Measurements from ENCODE around the gene NBPF26. TPM values are rescaled to one million over a fixed set of nuclear protein-coding genes. Genes with fewer than 3 reads are reported as not detected.
A peak's percentile ranks its signal among the peaks of the same experiment; 100 is the strongest.
"Not testable (repeated sequence)": the region's sequence is repeated elsewhere in the genome, so short reads cannot be mapped to it uniquely, and the experiment has no call there.

The NBPF26 gene
- total and polyA plus RNA-seq, 2 donors (not counting 1 experiment from before 2014, with no cell fraction given) = 18.6 to 29.0 TPM

DNA sequence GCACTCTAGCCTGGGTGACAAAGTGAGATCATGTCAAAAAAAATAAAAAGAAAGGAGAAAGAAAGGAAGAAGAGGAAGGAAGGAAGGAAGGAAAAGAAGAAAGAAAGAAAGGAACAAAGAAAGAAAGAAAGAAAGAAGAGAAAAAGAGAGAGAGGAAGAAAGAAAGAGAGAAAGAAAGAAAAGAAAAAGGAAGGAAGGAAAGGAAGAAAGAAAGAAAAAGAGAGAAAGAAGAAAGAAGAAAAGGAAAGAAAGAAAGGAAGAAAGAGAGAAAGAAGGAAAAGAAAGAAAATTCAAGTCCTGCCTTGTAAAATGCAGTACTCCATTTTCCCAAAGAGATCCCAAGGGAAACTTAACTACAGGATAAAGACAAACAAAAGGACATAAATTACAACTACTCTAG is 154.5 kb downstream of the NBPF26 start:
- H3K27me3 Mint-ChIP-seq; H3K4me1 Mint-ChIP-seq; intact Hi-C loops (cut with micrococcal nuclease); DNase-seq; H3K36me3 ChIP-seq (replicated peaks in 1 of 2; ENCODE audit: control extremely low read depth in 1 of 2, control insufficient read depth in 1 of 2, extremely low read depth in 1 of 2, insufficient read depth in 2 of 2, low read length in 1 of 2); H4K20me1 ChIP-seq (ENCODE audit: control insufficient read depth, insufficient read depth, low read length, poor library complexity, severe bottlenecking); H3K4me3 Mint-ChIP-seq; H3K4me1 ChIP-seq (ENCODE audit: control insufficient read depth in 2 of 2, insufficient read depth in 2 of 2, low read length in 2 of 2); H3K9me3 ChIP-seq (ENCODE audit: control extremely low read depth in 1 of 3, control insufficient read depth in 2 of 3, insufficient read depth in 1 of 3, low read length in 2 of 3); H3K27me3 ChIP-seq (replicated peaks in 1 of 4; ENCODE audit: control extremely low read depth in 1 of 4, control insufficient read depth in 3 of 4, insufficient read depth in 4 of 4, low read length in 3 of 4); POLR2A ChIA-PET; H3K4me3 ChIP-seq (ENCODE audit: control extremely low read depth in 1 of 5, extremely low read depth in 1 of 5, insufficient read depth in 1 of 5, low read depth in 2 of 5, low read length in 4 of 5); CTCF ChIA-PET; ATAC-seq (ENCODE audit: low read depth); H3K9ac ChIP-seq (ENCODE audit: low read length); H3K79me2 ChIP-seq (ENCODE audit: control insufficient read depth, insufficient read depth, low read length); H3K27ac ChIP-seq (ENCODE audit: low read length in 2 of 2); H2AFZ ChIP-seq (ENCODE audit: insufficient read depth, low read depth, low read length, poor library complexity, severe bottlenecking); H3K9me3 Mint-ChIP-seq (ENCODE audit: insufficient read depth); H3K4me2 ChIP-seq (replicated peaks; ENCODE audit: low read depth, low read length, poor library complexity, severe bottlenecking); H3K27ac Mint-ChIP-seq: not testable (repeated sequence)

DNA sequence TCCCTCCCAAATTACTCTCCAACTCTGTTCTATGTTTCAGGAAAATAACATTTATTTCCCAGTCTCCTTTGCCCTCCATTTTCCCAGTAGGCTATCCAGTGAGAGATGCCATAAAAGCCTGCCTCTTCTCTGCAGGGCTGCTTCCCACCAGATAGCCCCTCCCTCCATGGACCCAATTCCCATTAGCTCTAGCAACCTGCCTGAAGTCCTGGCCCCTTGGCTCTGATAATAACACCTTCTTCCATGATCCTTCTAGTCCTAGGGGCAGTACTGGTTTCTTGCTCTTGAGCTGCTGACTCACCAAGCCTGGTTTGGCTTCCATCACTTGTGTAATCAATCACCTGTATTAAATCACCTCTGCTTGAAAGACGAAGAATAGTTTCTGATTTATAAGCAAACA is 156.3 kb downstream of the NBPF26 start:
- ATAC-seq (ENCODE audit: low read depth); H3K79me2 ChIP-seq (ENCODE audit: control insufficient read depth, insufficient read depth, low read length); POLR2A ChIA-PET; H3K4me3 Mint-ChIP-seq; H3K4me1 ChIP-seq (ENCODE audit: control insufficient read depth in 2 of 2, insufficient read depth in 2 of 2, low read length in 2 of 2); H3K36me3 ChIP-seq (replicated peaks in 1 of 2; ENCODE audit: control extremely low read depth in 1 of 2, control insufficient read depth in 1 of 2, extremely low read depth in 1 of 2, insufficient read depth in 2 of 2, low read length in 1 of 2); H3K27me3 Mint-ChIP-seq; H3K27me3 ChIP-seq (replicated peaks in 1 of 4; ENCODE audit: control extremely low read depth in 1 of 4, control insufficient read depth in 3 of 4, insufficient read depth in 4 of 4, low read length in 3 of 4); H3K4me1 Mint-ChIP-seq; H2AFZ ChIP-seq (ENCODE audit: insufficient read depth, low read depth, low read length, poor library complexity, severe bottlenecking); DNase-seq; CTCF ChIA-PET; intact Hi-C loops (cut with micrococcal nuclease); H3K9me3 Mint-ChIP-seq (ENCODE audit: insufficient read depth); H3K4me3 ChIP-seq (ENCODE audit: control extremely low read depth in 1 of 5, extremely low read depth in 1 of 5, insufficient read depth in 1 of 5, low read depth in 2 of 5, low read length in 4 of 5); H3K27ac ChIP-seq (ENCODE audit: low read length in 2 of 2); H3K4me2 ChIP-seq (replicated peaks; ENCODE audit: low read depth, low read length, poor library complexity, severe bottlenecking); H4K20me1 ChIP-seq (ENCODE audit: control insufficient read depth, insufficient read depth, low read length, poor library complexity, severe bottlenecking); H3K9me3 ChIP-seq (ENCODE audit: control extremely low read depth in 1 of 3, control insufficient read depth in 2 of 3, insufficient read depth in 1 of 3, low read length in 2 of 3); H3K27ac Mint-ChIP-seq; H3K9ac ChIP-seq (ENCODE audit: low read length): not testable (repeated sequence)
- WGBS (ENCODE audit: insufficient coverage) = no CpG with 5 or more reads among the region's 1 CpG

DNA sequence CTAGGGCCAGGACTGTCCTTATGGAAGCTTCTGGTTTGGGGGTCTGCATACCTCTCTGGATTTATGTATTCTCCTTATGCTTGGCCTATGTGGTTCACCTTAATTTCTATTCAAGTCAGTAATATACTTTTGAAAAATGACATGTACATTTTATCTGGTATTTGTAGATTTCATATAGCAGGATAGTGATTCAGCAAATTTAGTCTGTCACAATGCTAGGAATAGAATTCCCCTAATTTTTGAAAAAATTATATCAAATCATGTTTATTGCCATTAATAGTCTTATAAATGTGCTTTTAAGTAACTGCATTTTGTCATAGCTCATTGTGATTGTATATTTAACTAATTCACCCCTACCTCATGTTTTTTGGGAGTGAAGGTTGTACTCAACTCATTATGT is 158.2 kb downstream of the NBPF26 start:
- H3K4me3 ChIP-seq (ENCODE audit: control extremely low read depth in 1 of 5, extremely low read depth in 1 of 5, insufficient read depth in 1 of 5, low read depth in 2 of 5, low read length in 4 of 5); POLR2A ChIA-PET; H3K4me1 ChIP-seq (ENCODE audit: control insufficient read depth in 2 of 2, insufficient read depth in 2 of 2, low read length in 2 of 2); H3K27me3 Mint-ChIP-seq; ATAC-seq (ENCODE audit: low read depth); H4K20me1 ChIP-seq (ENCODE audit: control insufficient read depth, insufficient read depth, low read length, poor library complexity, severe bottlenecking); DNase-seq; H3K9ac ChIP-seq (ENCODE audit: low read length); H3K27ac ChIP-seq (ENCODE audit: low read length in 2 of 2); H3K27me3 ChIP-seq (replicated peaks in 1 of 4; ENCODE audit: control extremely low read depth in 1 of 4, control insufficient read depth in 3 of 4, insufficient read depth in 4 of 4, low read length in 3 of 4); H2AFZ ChIP-seq (ENCODE audit: insufficient read depth, low read depth, low read length, poor library complexity, severe bottlenecking); H3K79me2 ChIP-seq (ENCODE audit: control insufficient read depth, insufficient read depth, low read length); H3K4me3 Mint-ChIP-seq; CTCF ChIA-PET; H3K4me2 ChIP-seq (replicated peaks; ENCODE audit: low read depth, low read length, poor library complexity, severe bottlenecking); H3K36me3 ChIP-seq (replicated peaks in 1 of 2; ENCODE audit: control extremely low read depth in 1 of 2, control insufficient read depth in 1 of 2, extremely low read depth in 1 of 2, insufficient read depth in 2 of 2, low read length in 1 of 2); H3K27ac Mint-ChIP-seq; H3K9me3 Mint-ChIP-seq (ENCODE audit: insufficient read depth); H3K9me3 ChIP-seq (ENCODE audit: control extremely low read depth in 1 of 3, control insufficient read depth in 2 of 3, insufficient read depth in 1 of 3, low read length in 2 of 3); H3K4me1 Mint-ChIP-seq; intact Hi-C loops (cut with micrococcal nuclease): not testable (repeated sequence)

Small RNA genes within 50 kb of the gene (small RNA-seq; reads per million reads assigned to genes)
- 206 reads per million, percentile 96 among the genes with 10 or more reads in this experiment for gene RNVU1-19 (ENCODE audit: insufficient read length, low read depth, low replicate concordance)

Other genes starting within 250 kb of the NBPF26 start
- not detected in 2 replicates for gene PPIAL4A, start 165.8 kb downstream of the NBPF26 start, total RNA-seq
- not detected in 2 replicates for gene PPIAL4A, start 165.8 kb downstream of the NBPF26 start, polyA plus RNA-seq

All from B cell (primary cell).